Activated naive CD8-positive, alpha-beta T cell (primary cell): Measurements from ENCODE around the gene ZBED1.
"Not testable (repeated sequence)": the region's sequence is repeated elsewhere in the genome, so short reads cannot be mapped to it uniquely, and the experiment has no call there.

Experiments used
- H3K27ac Mint-ChIP-seq: one replicate; pipeline ENCODE4 v1.8.0; 2021; ENCODE audit warnings: mixed read lengths
- H3K27me3 Mint-ChIP-seq: one replicate; pipeline ENCODE4 v1.8.0; 2021; ENCODE audit warnings: mixed read lengths
- H3K36me3 Mint-ChIP-seq: one replicate; pipeline ENCODE4 v1.8.0; 2021; ENCODE audit warnings: mixed read lengths
- H3K4me1 Mint-ChIP-seq: one replicate; pipeline ENCODE4 v1.8.0; 2021; ENCODE audit warnings: low read depth, mixed read lengths
- H3K4me3 Mint-ChIP-seq: one replicate; pipeline ENCODE4 v1.8.0; 2021; ENCODE audit warnings: mild to moderate bottlenecking, mixed read lengths
- H3K9me3 Mint-ChIP-seq: one replicate; pipeline ENCODE4 v1.8.0; 2021; ENCODE audit warnings: low read depth, mixed read lengths

Gene ZBED1

GRCh38 chrX:2500803-2501558, at the start of gene ZBED1, which contains the start of gene DHRSX:
ZBED1 (minus strand) TSS chrX:2500976; CDS start chrX:2490719, 10,257 bp downstream.
DHRSX (minus strand) TSS chrX:2500976; CDS start chrX:2500925, 51 bp downstream.
- Mint-ChIP-seq H3K4me1 (peaks cover 24% of the 10 kb centered on the region), H3K27ac (peak within 1 kb of the TSS; percentile 87), H3K36me3 (no peaks in the 10 kb centered on the region), H3K27me3 (no peaks in the 10 kb centered on the region), H3K4me3 (peak within 1 kb of the TSS; percentile 85), H3K9me3 (no peaks in the 10 kb centered on the region)

DNA sequence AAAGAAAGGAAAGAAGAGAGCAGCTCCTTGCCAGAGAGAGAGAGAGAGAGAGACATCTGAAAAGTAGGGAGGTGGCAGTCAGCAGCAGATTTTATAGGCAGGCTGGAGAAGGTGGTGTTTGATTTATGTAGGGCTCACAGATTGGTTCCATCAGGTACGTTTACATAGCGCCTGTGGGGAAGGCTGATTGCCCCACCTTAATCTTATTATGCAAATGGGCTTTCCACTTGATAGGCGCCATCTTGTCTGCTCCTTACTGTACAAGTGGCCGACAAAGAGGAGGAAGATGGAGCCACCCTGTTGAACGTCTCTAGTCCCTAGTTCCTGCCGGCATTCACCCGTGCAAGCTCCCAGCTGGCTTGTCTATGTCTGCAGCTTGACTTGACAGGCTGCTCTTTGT, 49.1 kb upstream of the ZBED1 start:
- H3K4me3 Mint-ChIP-seq, result no peak overlapping the region
- no peaks in the 10 kb centered on the region for H3K36me3 Mint-ChIP-seq
- H3K4me1 Mint-ChIP-seq, result no peaks in the 10 kb centered on the region

GRCh38 chrX:2548711-2549423, 48.1 kb upstream of the ZBED1 start:
- Mint-ChIP-seq H3K27ac (no peak overlapping the region), H3K4me3 (no peak overlapping the region), H3K27me3 (peaks cover 4% of the 10 kb centered on the region), H3K4me1 (no peaks in the 10 kb centered on the region), H3K36me3 (no peaks in the 10 kb centered on the region), H3K9me3 (no peaks in the 10 kb centered on the region)

More for the DNA sequence above, 49.1 kb upstream of the ZBED1 start:
- Mint-ChIP-seq H3K9me3 (peaks cover under 1% of the 10 kb centered on the region), H3K27ac (no peak overlapping the region), H3K27me3 (peaks cover 6% of the 10 kb centered on the region)

GRCh38 chrX:2547736-2548135, 47.0 kb upstream of the ZBED1 start:
- Mint-ChIP-seq H3K4me3 (no peak overlapping the region), H3K4me1 (no peaks in the 10 kb centered on the region)

DNA sequence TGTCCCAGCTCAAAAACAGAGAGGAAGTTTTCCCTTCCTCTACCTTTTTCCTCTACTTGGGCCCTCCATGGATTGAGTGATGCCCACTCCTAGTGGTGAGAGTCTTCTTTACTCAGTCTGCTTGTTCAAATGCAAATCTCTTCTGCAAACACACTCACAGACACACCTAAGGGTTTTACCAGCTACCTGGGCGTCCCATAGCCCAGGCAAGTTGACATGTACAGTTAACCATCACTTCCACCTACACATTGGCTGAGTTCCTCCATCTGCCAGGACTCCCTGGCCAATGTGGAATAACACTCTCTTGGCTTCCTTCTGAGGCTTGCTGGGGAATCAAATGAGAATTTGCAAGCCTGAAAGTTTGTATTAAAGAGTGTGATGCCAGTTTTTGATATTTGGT, 45.7 kb upstream of the ZBED1 start:
- no peaks in the 10 kb centered on the region for H3K9me3 Mint-ChIP-seq
- peaks cover 2% of the 10 kb centered on the region for H3K27me3 Mint-ChIP-seq
- H3K36me3 Mint-ChIP-seq, result no peaks in the 10 kb centered on the region

More at GRCh38 chrX:2547736-2548135, 47.0 kb upstream of the ZBED1 start:
- H3K36me3 Mint-ChIP-seq, result no peaks in the 10 kb centered on the region
- H3K27ac Mint-ChIP-seq, result no peak overlapping the region
- H3K27me3 Mint-ChIP-seq, result peaks cover 4% of the 10 kb centered on the region
- H3K9me3 Mint-ChIP-seq, result no peaks in the 10 kb centered on the region

GRCh38 chrX:2545144-2545543, 44.4 kb upstream of the ZBED1 start:
- H3K9me3 Mint-ChIP-seq, result no peaks in the 10 kb centered on the region
- H3K27me3 Mint-ChIP-seq, result peaks cover 2% of the 10 kb centered on the region
- H3K4me3 Mint-ChIP-seq, result no peak overlapping the region
- H3K36me3 Mint-ChIP-seq, result no peaks in the 10 kb centered on the region
- H3K4me1 Mint-ChIP-seq, result no peaks in the 10 kb centered on the region
- no peak overlapping the region for H3K27ac Mint-ChIP-seq

More for the DNA sequence above, 45.7 kb upstream of the ZBED1 start:
- Mint-ChIP-seq H3K4me1 (no peaks in the 10 kb centered on the region), H3K27ac (no peak overlapping the region), H3K4me3 (no peak overlapping the region)

- H3K4me1 Mint-ChIP-seq, result no peaks in the 10 kb centered on the region
- no peak overlapping the region for H3K4me3 Mint-ChIP-seq
- no peaks in the 10 kb centered on the region for H3K36me3 Mint-ChIP-seq
- peaks cover 4% of the 10 kb centered on the region for H3K27me3 Mint-ChIP-seq
- no peak overlapping the region for H3K27ac Mint-ChIP-seq
- H3K9me3 Mint-ChIP-seq, result no peaks in the 10 kb centered on the region
Observed at GRCh38 chrX:2542826-2543521, 42.2 kb upstream of the ZBED1 start.

GRCh38 chrX:2541603-2542002, 40.8 kb upstream of the ZBED1 start:
- Mint-ChIP-seq H3K27ac (no peak overlapping the region), H3K9me3 (no peaks in the 10 kb centered on the region), H3K4me3 (no peak overlapping the region), H3K4me1 (no peaks in the 10 kb centered on the region), H3K36me3 (no peaks in the 10 kb centered on the region), H3K27me3 (peaks cover 4% of the 10 kb centered on the region)

- H3K9me3 Mint-ChIP-seq, result no peaks in the 10 kb centered on the region
- H3K27me3 Mint-ChIP-seq, result peaks cover 4% of the 10 kb centered on the region
- H3K27ac Mint-ChIP-seq, result no peak overlapping the region
- no peak overlapping the region for H3K4me3 Mint-ChIP-seq
- no peaks in the 10 kb centered on the region for H3K4me1 Mint-ChIP-seq
- H3K36me3 Mint-ChIP-seq, result no peaks in the 10 kb centered on the region
Observed at GRCh38 chrX:2540426-2540947, 39.7 kb upstream of the ZBED1 start.

DNA sequence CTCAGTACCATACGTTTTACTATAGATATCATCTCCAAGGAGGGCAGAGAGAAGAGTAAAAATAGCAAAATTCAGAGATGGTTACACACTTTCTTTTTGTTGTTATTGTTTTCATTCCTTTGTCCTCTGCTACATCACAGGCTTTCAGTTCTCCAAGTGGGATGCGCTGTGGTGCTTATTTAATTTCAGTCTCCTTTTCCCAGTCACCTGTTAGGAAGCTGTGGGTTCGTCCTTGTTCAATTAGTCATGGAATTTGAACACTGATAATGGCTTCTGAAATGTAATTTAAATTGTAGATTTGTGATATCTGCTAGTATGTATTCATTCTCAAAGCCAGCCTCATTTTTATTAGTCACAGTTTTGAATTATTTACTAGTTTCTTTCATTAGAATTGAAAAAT, 38.8 kb upstream of the ZBED1 start:
- H3K9me3 Mint-ChIP-seq, result no peaks in the 10 kb centered on the region
- H3K4me3 Mint-ChIP-seq, result no peak overlapping the region
- peaks cover 4% of the 10 kb centered on the region for H3K27me3 Mint-ChIP-seq
- H3K36me3 Mint-ChIP-seq, result no peaks in the 10 kb centered on the region
- no peaks in the 10 kb centered on the region for H3K4me1 Mint-ChIP-seq
- H3K27ac Mint-ChIP-seq, result no peak overlapping the region

DNA sequence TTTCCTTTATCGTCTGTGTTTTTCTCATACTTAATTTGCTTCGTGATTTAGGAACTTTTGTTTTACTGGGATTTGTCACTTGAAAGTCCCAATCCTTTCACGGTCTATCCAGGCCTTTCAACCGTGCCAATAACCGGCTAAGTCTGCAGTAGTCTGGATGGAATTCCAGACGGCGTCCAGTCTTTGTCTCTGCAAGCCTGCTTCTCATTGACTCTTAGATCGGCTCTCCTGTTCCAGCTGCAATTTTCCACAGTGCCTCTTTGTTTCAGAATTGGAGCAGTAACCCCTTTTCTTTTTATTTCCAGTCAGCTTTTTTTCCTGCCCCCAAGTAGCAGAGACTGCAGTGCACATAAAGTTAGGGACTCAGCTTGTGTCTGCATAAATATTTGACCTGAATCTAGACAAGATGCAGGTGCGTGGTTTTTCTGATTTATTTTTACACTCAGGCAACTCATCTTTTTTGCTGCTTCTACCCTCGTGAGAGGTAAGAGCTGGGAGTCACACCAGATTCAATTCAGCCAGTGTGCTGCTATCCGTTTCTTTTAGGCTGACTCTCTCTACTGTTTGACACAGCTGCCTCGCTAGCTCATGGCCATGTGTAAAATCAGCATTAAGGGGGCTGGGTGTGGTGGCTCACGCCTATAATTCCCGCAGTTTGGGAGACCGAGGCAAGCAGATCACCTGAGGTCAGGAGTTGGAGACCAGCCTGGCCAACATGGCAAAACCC, 37.4 kb upstream of the ZBED1 start:
- Mint-ChIP-seq H3K9me3 (no peaks in the 10 kb centered on the region), H3K4me3 (no peak overlapping the region), H3K27me3 (peaks cover 4% of the 10 kb centered on the region), H3K27ac (no peak overlapping the region), H3K36me3 (no peaks in the 10 kb centered on the region), H3K4me1 (no peaks in the 10 kb centered on the region)

GRCh38 chrX:2536974-2537373, 36.2 kb upstream of the ZBED1 start:
- H3K4me3 Mint-ChIP-seq, result no peak overlapping the region
- peaks cover 4% of the 10 kb centered on the region for H3K27me3 Mint-ChIP-seq
- H3K4me1 Mint-ChIP-seq, result no peaks in the 10 kb centered on the region
- no peaks in the 10 kb centered on the region for H3K36me3 Mint-ChIP-seq
- H3K27ac Mint-ChIP-seq, result no peak overlapping the region
- no peaks in the 10 kb centered on the region for H3K9me3 Mint-ChIP-seq

DNA sequence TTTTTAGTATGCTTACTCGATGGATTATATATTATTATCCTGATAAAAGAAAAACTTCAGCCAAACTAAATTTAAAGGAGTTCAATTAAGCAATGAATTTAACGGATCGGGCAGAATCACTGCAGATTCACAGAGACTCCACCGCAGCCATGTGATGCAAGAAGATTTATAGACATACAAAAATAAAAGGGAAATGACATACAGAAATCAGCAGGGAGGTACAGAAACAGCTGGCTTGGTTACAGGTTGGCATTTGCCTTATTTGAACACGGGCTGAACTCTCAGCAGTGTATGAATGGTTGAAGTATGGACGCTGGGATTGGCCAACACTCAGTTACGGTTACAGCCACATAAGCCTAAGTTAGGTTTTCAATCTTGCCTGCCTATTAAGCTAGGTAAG, 35.4 kb upstream of the ZBED1 start:
- Mint-ChIP-seq H3K4me3 (no peak overlapping the region), H3K27ac (no peak overlapping the region), H3K36me3 (no peaks in the 10 kb centered on the region), H3K4me1 (no peaks in the 10 kb centered on the region), H3K9me3 (no peaks in the 10 kb centered on the region), H3K27me3 (peaks cover 4% of the 10 kb centered on the region)

- H3K9me3 Mint-ChIP-seq, H3K36me3 Mint-ChIP-seq, H3K4me1 Mint-ChIP-seq, H3K27me3 Mint-ChIP-seq, H3K27ac Mint-ChIP-seq, H3K4me3 Mint-ChIP-seq: not testable (repeated sequence)
Observed at GRCh38 chrX:2534261-2535021, 33.7 kb upstream of the ZBED1 start.
